ENCODE measurements around the gene SAP25.
"Not testable (repeated sequence)": the region's sequence is repeated elsewhere in the genome, so short reads cannot be mapped to it uniquely, and the experiment has no call there.

Gene SAP25

DNA sequence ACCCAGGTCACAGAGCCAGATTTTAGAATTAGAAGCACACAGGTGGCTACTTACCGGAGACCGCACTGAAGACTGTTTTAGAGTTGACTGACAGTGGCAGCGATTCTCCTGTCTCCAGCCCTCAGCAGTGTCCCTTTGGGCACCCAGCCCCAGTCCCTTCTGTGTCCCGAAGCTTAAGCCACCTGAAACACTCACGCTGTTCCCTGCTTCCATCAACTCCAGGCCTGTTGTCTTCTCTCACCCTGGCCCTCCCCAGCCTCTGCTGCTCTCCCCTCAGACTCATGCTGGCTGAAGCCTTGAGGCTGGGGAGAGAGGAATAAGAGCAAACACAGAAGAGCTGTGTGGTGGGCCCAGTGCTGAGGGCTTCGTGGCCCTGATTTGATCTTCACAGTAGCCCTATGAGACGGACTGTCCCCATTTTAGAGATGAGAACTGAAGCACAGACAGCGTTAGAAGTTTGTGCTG is 10.6 kb downstream of the SAP25 start:
- DNase-seq = no peak

DNA sequence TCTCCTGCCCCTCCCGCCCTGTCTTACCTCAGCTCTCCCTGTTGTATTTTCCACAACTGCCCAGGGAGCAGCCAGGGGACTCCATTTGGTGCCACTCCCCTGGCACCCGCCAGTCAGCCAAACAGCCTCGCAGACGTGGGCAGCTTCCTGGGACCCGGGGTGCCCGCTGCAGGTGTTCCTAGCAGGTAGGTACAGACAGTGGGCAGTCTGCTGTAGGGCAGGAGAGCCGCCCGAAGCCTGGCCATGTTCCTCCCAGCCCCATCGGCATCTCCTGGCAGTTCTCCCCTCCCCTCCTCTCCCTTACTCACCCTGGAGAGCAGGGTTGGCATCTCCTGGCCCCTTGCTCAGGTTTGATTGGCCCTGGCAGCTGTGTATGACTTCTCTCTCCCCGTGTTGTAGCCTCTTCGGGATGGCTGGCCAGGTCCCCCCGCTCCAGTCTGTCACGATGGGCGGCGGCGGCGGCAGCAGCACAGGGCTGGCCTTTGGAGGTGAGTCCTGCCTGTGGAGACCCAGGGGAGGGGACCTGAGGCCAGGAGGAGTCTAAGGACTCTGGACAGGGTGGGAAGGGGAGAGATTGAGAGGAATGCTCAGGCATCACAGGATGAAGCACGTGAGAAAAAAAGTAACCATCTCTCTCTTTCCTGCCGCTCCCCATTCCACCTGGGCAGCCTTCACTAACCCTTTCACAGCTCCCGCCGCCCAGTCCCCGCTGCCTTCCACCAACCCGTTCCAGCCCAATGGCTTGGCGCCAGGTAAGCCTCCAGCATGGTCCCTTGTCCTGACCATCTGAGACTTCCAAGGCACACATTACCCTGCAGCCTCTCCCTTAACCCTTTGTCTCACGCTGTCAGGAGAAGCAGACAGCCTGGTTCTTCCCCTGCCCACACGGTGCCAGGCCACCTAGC is 11.3 kb downstream of the SAP25 start:
- no peak for DNase-seq

DNA sequence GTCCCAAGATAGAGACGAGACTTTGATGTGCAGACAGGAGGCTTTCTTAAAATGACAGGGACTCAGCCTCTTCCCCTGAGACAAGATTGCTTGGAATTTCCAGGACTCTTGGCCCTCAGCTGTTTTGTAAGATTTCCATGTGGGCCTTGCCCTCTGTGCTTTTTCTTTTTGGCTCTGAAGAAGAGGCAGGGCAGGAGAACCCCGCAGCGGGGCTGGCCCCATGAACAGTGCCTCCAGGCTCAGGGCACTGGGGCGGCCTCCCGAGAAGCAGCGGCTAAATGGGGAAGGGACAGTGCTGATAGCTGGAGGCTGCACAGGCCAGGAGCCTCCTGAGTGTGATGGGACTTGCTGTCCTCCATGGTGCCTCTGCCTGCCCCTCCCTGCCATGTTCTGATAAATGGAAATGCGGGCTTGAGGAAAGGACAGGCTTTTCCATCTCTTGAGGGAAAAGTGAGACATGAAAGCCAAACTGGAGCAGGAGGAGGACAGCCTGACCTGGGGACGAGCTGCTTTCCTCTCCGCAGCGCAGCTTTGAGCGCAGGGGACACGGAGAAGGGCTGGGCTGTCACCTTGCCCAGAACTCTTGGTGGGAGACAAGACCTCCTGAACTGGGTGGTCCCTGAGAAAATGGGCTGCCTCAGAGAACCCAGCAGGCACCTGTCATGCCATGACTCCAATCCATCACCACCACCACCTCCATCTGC is 12.1 kb downstream of the SAP25 start:
- DNase-seq = no peak

DNA sequence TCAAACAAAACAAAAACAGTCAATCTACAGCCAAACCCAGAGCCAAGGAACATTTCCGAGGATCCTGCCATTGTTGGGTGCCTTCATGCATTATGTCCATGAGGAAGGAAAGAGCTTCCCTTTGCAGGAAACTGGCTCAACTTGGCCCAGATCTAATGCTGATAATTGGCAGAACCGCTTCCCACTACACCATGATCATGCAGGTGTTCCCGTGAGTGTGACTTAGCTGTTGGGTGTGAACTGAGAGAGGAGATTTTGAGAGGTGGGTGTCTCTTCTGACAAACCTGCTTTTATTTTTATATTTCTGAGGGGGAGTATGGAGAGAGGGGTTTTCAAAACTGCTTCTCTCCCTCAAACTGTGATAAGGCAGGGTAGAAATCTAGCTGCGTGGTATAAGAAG is 14.6 kb downstream of the SAP25 start:
- no peak for DNase-seq

DNA sequence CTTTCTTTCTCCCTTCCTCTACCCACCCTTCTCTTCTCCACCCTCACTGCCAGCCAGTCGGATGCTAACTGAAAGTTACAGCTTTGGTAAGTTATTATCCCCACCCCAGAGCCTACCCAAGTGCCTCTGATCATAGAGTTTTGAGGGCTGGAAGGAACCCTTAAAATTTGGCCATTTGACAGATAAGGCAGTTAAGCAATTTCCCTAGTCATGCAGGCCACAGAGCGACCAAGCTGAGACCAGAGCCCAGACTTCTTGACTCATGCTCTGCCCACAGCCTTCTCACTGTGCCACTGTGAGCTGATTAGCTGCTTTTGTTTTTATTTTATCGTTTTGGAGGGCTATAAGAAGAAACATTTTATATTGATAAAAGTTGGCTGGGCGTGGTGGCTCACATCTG is 17.2 kb downstream of the SAP25 start:
- no peak for DNase-seq

DNA sequence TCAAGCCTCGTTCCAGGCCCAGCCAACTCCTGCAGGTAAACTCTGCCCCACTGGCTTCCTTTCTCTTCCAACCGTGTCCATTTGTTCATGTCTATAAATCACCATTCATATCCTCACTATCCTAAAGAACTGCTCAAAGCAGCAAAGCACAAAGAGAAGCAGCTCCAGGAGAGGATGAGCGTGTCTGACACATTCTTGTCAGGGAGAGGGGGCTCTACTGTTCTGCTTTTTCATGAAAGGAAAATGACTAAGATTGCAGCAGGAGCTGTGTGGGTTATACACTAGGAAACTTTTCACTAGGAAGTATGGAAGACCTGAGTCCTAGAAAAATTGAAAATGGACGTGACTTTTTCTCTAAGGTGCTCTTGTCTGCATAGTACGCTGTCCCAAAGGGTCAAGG is 18.0 kb downstream of the SAP25 start:
- DNase-seq = no peak

DNA sequence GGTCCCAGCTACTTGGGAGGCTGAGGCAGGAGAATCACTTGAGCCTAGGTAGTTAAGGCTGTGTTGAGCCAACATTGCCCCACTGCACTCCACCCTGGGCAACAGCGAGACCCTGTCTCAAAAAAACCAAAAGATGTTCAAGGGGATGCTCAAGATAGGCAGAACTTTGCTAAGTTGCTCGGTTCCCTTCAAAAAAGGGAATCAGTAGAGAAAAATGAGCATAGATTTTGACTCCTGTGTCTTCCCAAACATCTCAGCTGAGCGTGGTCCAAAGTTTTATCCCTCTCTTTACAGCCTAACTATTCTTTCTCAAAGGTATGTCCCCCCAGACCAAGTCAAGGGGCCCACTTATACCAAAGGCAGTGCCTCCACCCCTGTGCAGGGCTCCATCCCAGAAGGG is 20.7 kb downstream of the SAP25 start:
- no peak for DNase-seq

DNA sequence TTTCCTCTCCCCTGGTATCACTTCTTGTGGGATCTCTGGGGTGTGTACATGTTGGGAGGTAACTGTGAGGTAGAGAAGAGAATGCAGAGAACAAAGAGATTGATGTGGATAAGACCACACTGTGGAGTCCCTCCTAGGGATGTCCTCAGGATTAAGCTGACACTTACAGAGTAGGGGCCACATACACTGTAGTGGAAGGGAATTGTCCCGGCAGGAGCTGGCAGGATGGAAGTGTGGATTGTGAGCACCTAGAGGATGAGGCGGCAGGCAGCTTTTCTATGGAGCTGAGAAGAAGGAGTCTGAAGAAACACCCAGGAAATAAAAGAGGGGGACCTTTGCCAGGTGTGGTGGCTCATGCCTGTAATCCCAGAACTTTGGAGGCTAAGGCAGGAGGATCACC is 21.2 kb downstream of the SAP25 start:
- no peak for DNase-seq

- not testable (repeated sequence) for DNase-seq
Observed at GRCh38 chr7:100548446-100548845, 25.3 kb downstream of the SAP25 start.

- DNase-seq = peak in 3 of 58 donors; percentile 6 to 55 (median 26)
Observed at GRCh38 chr7:100547872-100548271, 25.8 kb downstream of the SAP25 start.

DNA sequence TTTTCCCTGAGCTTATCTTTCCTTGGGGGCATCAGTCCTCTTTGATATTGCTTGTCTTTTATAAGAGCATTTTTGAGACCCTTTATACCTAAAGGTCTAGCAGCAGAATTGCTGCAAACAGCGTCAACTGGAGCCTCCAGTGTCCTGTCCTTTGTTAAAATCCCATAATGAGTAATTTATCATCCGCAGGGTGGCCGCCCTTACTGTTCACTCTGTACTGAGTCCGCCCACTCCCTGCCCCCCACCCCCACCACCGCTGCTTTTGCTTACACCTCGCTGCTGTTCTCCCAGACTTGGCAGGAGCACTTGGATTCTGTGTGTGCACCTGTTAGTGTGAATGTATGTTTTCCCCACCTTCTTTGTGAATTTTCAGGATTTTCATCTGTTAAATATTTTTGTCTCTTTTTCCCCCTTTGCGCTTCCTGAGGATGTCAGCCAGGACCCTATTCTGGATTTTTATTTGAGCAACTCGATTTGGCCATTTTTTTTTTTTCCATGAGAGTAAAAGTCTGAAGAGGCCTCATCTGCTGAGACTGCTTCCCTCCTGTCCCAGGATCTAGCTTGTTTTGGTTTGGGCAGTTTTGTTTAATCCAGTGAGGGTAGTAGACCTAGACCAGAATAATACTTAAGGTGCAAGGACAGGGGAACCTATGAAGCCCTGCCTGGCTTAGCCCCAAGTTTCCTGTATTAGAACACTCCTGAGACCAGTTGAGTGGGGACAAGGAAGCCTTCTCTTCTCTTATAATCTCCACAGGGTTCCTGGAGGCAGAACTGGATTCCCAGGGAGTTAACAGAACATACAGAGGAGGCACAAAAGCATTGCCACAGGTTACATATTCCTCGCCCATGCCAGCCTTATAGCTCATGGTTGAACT is 26.5 kb downstream of the SAP25 start:
- DNase-seq = peak in 1 of 58 donors; percentile 5

GRCh38 chr7:100546129-100546925 is 27.4 kb downstream of the SAP25 start:
- DNase-seq = no peak

GRCh38 chr7:100545360-100546128 is 28.2 kb downstream of the SAP25 start:
- peak in 15 of 58 donors; percentile 9 to 53 (median 24) for DNase-seq

- DNase-seq = no peak
Observed at GRCh38 chr7:100544967-100545359, 28.7 kb downstream of the SAP25 start.

DNA sequence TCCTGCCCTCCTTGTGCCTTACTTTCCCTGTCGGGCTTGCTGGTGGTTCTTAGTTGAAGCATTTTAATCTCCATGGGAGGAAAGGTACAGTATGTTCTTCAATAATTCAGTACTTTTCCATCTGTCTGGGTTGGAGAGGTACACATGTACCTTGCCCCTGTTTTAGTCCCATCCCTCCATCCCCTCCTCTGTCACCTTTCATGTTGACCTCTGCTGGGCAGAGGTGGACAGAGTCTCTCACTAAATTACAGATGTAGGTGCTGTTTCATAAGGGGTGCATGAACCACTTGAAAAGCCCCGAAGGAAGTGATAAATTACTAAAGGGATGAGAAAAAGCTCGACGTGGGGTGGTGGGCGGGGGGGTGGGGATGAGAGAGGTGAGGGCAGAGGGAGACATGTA is 29.3 kb downstream of the SAP25 start:
- DNase-seq = no peak

GRCh38 chr7:100543586-100543985 is 30.1 kb downstream of the SAP25 start:
- DNase-seq = no peak

GRCh38 chr7:100541309-100541708 is 32.4 kb downstream of the SAP25 start:
- not testable (repeated sequence) for DNase-seq

GRCh38 chr7:100540073-100540723 is 33.5 kb downstream of the SAP25 start:
- no peak for DNase-seq

GRCh38 chr7:100539436-100540006 is 34.2 kb downstream of the SAP25 start:
- peak in 1 of 58 donors; percentile 55 for DNase-seq
